Measurements from ENCODE around the gene CAMK2B.

The CAMK2B gene

DNA sequence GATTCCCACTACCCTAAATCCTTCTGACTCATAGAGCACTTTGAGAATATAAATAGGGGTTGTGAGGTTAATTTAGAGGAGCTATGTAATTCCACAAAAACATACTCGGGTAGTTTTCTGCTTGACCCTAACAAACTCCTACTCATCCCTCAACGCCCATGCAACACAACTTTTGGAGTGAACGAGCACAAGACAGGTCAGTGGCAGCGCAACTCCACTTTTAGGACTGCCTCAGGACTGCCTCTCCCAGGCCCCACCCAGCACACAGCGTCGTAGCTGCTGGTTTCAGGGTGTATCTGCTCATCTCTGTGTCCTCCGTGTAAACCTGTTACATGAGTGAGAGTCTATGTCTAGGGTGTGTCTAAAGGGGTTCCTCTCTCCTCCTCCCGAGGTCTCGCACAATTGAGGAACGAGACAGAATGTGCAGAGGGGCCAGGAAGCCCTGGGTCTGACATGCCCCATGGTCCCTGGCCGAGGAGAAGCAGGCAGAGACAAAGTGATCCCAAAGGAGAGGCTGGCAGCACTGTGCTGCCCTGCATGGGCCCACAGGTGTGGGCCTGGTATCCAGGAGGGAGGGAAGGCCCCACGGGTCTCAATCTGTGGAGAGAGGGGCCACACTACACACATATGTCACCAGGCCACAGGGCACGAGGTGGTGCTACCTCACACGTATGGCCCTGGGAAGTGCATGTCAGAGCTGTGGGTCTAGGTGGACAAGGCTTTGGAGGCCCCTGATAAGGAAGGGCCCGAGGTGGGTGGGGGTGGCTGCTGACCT, 45.5 kb downstream of the CAMK2B start:
- H3K9me3 Mint-ChIP-seq, result no peaks in the 10 kb centered on the region
- TF ChIP-seq CTCF (IDR thresholded peaks at IDR 0.05), result no peak
- peak; percentile 0 for DNase-seq
- peak overlapping the region; percentile 87 for H3K27ac Mint-ChIP-seq
- H3K4me1 Mint-ChIP-seq, result peaks cover 46% of the 10 kb centered on the region
- peaks cover 6% of the 10 kb centered on the region for H3K27me3 Mint-ChIP-seq (ENCODE audit: low read depth, poor library complexity)
- no peak overlapping the region for H3K4me3 Mint-ChIP-seq
- H3K36me3 Mint-ChIP-seq (ENCODE audit: low read depth), result no peaks in the 10 kb centered on the region

DNA sequence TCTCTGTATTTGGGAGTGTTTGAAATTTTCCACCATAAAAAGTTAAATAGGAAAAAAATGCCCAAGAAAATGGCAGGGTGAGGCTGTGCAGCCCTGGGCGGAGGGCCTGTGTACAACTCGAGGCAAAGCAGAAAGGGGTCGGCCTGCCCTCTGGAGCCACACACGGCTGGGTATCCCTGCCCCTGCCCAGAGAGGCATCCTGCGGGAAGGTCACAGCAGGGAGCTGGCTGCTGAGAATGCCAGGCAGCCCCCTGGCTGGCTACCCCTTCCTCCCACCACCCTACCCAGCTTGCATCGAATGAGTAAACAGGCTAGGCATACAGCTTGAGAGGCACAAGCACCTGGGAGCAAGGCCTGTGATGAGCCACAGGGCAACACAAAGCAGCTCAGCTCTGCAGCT, 46.1 kb downstream of the CAMK2B start:
- H3K27me3 Mint-ChIP-seq (ENCODE audit: low read depth, poor library complexity), result peaks cover 8% of the 10 kb centered on the region
- peak; percentile 4 for DNase-seq

DNA sequence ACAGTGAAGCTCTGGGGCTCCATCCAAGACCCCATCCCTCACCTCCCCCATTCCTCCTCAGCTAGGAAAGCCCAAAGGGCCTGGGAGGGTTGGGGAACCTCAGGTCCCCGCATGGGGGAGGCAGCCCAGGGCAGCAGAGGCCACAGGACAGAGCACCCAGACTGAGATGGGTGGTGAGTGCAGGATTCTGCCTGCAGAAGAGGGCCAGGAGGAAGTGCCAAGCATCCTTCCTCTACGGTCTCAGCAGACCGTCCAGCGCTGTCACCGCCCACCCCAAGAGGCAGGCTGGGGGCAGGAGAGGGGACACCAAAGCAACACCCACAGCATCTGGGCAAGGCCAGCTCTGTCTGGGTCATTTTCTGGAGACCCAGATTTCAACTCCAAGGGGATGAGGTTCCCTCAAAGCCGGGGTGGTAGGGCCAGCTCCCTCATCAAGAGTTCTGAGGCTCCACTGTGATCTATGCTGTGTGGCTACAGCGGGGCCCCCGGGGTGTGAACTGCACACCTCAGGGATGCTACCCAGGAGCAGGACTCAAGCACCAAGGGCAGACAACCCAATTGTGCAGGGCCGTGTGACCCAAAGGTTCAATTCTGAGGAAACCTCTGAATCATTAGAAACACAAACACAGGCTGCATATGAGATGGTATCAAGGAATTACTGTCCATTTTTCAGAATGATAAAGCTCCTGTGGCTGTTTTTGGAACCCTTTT, 46.8 kb downstream of the CAMK2B start:
- Mint-ChIP-seq H3K9me3 (no peaks in the 10 kb centered on the region), H3K27ac (no peak overlapping the region), H3K27me3 (ENCODE audit: low read depth, poor library complexity) (peaks cover 9% of the 10 kb centered on the region), H3K4me1 (peaks cover 49% of the 10 kb centered on the region), H3K36me3 (ENCODE audit: low read depth) (no peaks in the 10 kb centered on the region), H3K4me3 (no peak overlapping the region)
- DNase-seq, result peak; percentile 0
- TF ChIP-seq CTCF (IDR thresholded peaks at IDR 0.05), result no peak

More for the DNA sequence above, 46.1 kb downstream of the CAMK2B start:
- H3K36me3 Mint-ChIP-seq (ENCODE audit: low read depth), result no peaks in the 10 kb centered on the region
- no peak for TF ChIP-seq CTCF (IDR thresholded peaks at IDR 0.05)
- no peak overlapping the region for H3K4me3 Mint-ChIP-seq
- H3K9me3 Mint-ChIP-seq, result no peaks in the 10 kb centered on the region
- H3K4me1 Mint-ChIP-seq, result peaks cover 44% of the 10 kb centered on the region
- no peak overlapping the region for H3K27ac Mint-ChIP-seq

DNA sequence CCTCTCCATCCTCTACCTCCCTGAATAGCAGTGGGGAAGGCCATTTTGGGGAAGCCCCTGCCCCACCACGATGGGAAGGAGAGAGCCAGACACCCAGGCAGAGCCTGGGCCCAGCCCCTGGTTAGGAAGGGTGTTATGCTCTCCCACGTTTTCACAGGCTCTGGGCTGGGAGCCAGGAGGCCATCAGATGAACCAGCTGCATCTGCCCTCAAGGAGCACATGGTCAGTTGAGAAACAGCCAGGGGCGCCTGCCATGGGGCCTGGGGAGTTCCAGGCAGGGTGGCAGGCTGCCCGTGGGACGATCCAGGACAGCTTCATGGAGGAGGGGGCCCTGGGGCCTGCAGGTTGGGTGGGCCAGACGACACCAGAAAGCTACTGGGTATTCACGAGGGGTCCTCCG, 47.5 kb downstream of the CAMK2B start:
- H3K4me3 Mint-ChIP-seq, result no peak overlapping the region
- peaks cover 13% of the 10 kb centered on the region for H3K27me3 Mint-ChIP-seq (ENCODE audit: low read depth, poor library complexity)
- TF ChIP-seq CTCF (IDR thresholded peaks at IDR 0.05), result no peak
- H3K27ac Mint-ChIP-seq, result no peak overlapping the region
- peak; percentile 1 for DNase-seq
- no peaks in the 10 kb centered on the region for H3K9me3 Mint-ChIP-seq
- H3K4me1 Mint-ChIP-seq, result peaks cover 57% of the 10 kb centered on the region
- no peaks in the 10 kb centered on the region for H3K36me3 Mint-ChIP-seq (ENCODE audit: low read depth)

DNA sequence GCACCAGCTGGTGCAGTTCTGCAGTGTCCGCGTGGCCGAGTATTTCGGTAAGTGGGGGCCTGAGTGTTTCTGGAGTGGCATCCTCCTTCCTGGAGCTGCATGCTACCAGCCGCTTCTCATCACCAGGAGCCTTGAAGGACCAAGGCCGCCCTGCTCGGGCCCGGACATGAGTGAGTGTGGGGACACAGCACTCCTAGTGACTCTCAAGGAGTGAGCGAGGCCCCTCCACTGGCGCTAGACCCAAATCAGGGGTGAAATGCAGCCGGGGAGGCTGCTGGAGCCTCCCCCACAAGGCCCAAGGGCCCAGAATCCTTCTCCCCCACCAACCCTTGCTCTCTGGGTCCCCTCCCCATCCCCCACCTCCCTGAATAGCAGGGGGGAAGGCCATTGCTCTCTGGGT, 48.0 kb downstream of the CAMK2B start:
- peak; percentile 0 for DNase-seq
- no peak for TF ChIP-seq CTCF (IDR thresholded peaks at IDR 0.05)
- H3K4me1 Mint-ChIP-seq, result peaks cover 58% of the 10 kb centered on the region
- H3K9me3 Mint-ChIP-seq, result no peaks in the 10 kb centered on the region
- H3K4me3 Mint-ChIP-seq, result no peak overlapping the region
- H3K27me3 Mint-ChIP-seq (ENCODE audit: low read depth, poor library complexity), result peaks cover 13% of the 10 kb centered on the region
- H3K27ac Mint-ChIP-seq, result no peak overlapping the region
- no peaks in the 10 kb centered on the region for H3K36me3 Mint-ChIP-seq (ENCODE audit: low read depth)
